GM18498 (cell line): ENCODE results near the gene GOPC.

Experiments used
- ATAC-seq: cut with Tn5 transposase; IDR thresholded peaks from one replicate; pipeline ENCODE4 v1.9.1; 2021; ENCODE audit warnings: mild to moderate bottlenecking, moderate library complexity; ENCODE audit not compliant: unreplicated experiment

The GOPC gene

GRCh38 chr6:117550078-117550600 lies 52.2 kb downstream of the GOPC start:
- ATAC-seq: no peak

GRCh38 chr6:117549611-117550010 lies 52.7 kb downstream of the GOPC start:
- ATAC-seq: no peak

GRCh38 chr6:117548797-117549301 lies 53.5 kb downstream of the GOPC start:
- no peak for ATAC-seq

- ATAC-seq: peak; percentile 74
These were observed 54.4 kb downstream of the GOPC start for GRCh38 chr6:117547688-117548621.

GRCh38 chr6:117546674-117547073 lies 55.6 kb downstream of the GOPC start:
- ATAC-seq: no peak

- no peak for ATAC-seq
These were observed 57.1 kb downstream of the GOPC start for GRCh38 chr6:117545161-117545595.

- no peak for ATAC-seq
These were observed 57.6 kb downstream of the GOPC start for GRCh38 chr6:117544716-117545115.

- ATAC-seq: no peak
These were observed 59.8 kb downstream of the GOPC start for GRCh38 chr6:117542493-117542892.

- no peak for ATAC-seq
These were observed 61.6 kb downstream of the GOPC start for GRCh38 chr6:117540670-117541069.

- ATAC-seq: no peak
These were observed 63.7 kb downstream of the GOPC start for GRCh38 chr6:117538615-117539014.

GRCh38 chr6:117536317-117536716 lies 66.0 kb downstream of the GOPC start:
- ATAC-seq: no peak

- ATAC-seq: no peak
These were observed 67.3 kb downstream of the GOPC start for GRCh38 chr6:117534974-117535373.

- ATAC-seq: no peak
These were observed 68.5 kb downstream of the GOPC start for GRCh38 chr6:117533775-117534174.

GRCh38 chr6:117531809-117532725 lies 70.2 kb downstream of the GOPC start:
- ATAC-seq: no peak

GRCh38 chr6:117531346-117531745 lies 71.0 kb downstream of the GOPC start:
- no peak for ATAC-seq

- ATAC-seq: no peak
These were observed 71.7 kb downstream of the GOPC start for GRCh38 chr6:117530467-117531242.

- ATAC-seq: no peak
These were observed 76.7 kb downstream of the GOPC start for GRCh38 chr6:117525607-117526006.

- no peak for ATAC-seq
These were observed 80.4 kb downstream of the GOPC start for GRCh38 chr6:117521791-117522502.

GRCh38 chr6:117520603-117521395 lies 81.5 kb downstream of the GOPC start:
- no peak for ATAC-seq
